GM21717 (cell line): ENCODE results near the gene RASGRF1.

ENCODE experiments used
- ATAC-seq: cut with Tn5 transposase; IDR thresholded peaks from one replicate; pipeline ENCODE4 v1.9.1; 2021; ENCODE audit warnings: mild to moderate bottlenecking, moderate library complexity; ENCODE audit not compliant: unreplicated experiment

The RASGRF1 gene

GRCh38 chr15:78974272-78974918 lies 116.2 kb downstream of the RASGRF1 start:
- ATAC-seq = no peak

GRCh38 chr15:78969687-78970349 lies 120.8 kb downstream of the RASGRF1 start:
- no peak for ATAC-seq

GRCh38 chr15:78968539-78969271 lies 121.9 kb downstream of the RASGRF1 start:
- ATAC-seq = no peak

DNA sequence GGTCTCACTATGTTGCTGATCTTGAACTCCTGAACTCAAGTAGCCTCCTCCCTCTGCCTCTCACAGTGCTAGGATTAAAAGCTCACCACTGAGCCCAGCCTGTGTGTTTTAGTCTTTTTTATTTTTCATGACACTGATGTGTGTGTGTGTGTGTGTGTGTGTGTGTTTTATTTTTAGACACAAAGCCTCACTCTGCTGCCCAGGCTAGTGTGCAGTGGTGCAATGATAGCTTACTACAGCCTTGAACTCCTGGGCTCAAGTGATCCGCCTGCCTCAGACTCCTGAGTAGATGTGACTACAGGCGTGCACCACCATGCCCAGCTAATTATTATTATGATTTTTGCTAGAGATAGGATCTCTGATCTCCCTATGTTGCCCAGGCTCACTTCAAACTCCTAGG lies 122.5 kb downstream of the RASGRF1 start:
- ATAC-seq = no peak

GRCh38 chr15:78960308-78960707 lies 130.3 kb downstream of the RASGRF1 start:
- ATAC-seq = no peak

GRCh38 chr15:78959360-78959759 lies 131.2 kb downstream of the RASGRF1 start:
- ATAC-seq = no peak

- ATAC-seq = no peak
Measured at GRCh38 chr15:78957416-78958093, 133.0 kb downstream of the RASGRF1 start.

DNA sequence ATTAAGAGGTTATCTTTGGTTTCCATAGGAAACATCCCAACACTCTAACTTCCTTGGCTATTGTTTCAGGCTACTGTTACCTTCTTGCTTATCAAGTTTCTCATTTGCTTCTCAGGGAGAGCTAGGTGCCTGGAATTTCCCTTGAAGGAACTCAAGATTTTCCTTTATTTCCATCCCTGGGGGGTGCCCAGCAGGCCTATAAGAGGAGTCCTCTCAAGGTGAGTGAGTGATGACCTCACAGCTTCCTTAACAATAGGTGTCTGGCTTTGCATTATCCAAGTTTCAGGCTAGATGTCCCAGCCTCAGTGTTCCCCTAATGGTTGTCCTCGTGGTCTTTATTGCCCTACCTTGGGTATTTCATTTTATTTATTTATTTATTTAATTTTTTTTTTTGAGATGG lies 133.6 kb downstream of the RASGRF1 start:
- ATAC-seq = no peak

GRCh38 chr15:78955355-78955754 lies 135.2 kb downstream of the RASGRF1 start:
- ATAC-seq = no peak

DNA sequence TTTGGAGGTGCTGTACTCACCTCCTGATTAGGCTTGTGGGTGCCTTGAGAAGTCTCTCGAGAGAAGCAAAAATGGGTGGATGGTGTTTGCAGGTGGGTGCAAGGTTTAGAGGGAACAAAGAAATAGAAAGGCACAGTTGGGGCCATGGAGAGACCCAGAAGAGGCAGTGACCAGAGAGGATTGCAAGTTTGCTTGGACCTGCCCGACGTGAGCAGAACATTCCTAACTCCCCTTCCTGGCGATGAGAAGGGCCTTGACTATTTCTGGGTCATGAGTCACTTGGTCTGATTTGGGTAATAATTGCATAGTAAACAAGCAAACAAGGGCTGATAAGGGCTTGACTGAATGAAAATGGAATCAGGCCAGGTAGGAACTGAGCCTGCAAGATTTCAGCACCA lies 138.7 kb downstream of the RASGRF1 start:
- ATAC-seq = no peak

GRCh38 chr15:78950902-78951840 lies 139.4 kb downstream of the RASGRF1 start:
- ATAC-seq = no peak

- no peak for ATAC-seq
Measured at GRCh38 chr15:78950343-78950742, 140.2 kb downstream of the RASGRF1 start.

GRCh38 chr15:78949461-78949860 lies 141.1 kb downstream of the RASGRF1 start:
- ATAC-seq = no peak

DNA sequence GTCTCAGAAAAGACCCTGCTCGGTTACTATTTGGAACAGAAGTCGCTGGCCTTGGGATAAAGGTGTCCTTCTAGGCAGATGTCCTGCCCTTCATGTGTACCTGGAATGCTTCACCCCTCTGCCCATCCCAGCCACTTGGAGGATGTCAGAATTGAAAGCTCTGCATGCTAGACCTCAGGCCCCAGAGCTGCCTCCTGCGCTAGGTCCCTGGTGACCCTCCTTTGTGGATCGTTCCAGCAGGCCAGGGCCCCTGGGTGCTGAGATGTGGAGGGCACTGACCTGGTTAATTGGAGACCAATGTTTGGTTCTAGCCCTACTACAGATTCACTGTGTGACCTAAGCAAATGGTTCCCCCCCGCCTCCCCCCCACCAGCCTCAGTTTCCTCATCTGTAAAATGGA lies 143.1 kb downstream of the RASGRF1 start:
- no peak for ATAC-seq

- ATAC-seq = no peak
Measured at GRCh38 chr15:78946493-78946892, 144.1 kb downstream of the RASGRF1 start.

GRCh38 chr15:78944669-78945407 lies 145.7 kb downstream of the RASGRF1 start, which contains the start of gene CTSH:
Gene CTSH, minus strand, starts transcription at chr15:78945046. Its CDS starts 65 bp downstream, at chr15:78944981.
- peak; percentile 66 for ATAC-seq

DNA sequence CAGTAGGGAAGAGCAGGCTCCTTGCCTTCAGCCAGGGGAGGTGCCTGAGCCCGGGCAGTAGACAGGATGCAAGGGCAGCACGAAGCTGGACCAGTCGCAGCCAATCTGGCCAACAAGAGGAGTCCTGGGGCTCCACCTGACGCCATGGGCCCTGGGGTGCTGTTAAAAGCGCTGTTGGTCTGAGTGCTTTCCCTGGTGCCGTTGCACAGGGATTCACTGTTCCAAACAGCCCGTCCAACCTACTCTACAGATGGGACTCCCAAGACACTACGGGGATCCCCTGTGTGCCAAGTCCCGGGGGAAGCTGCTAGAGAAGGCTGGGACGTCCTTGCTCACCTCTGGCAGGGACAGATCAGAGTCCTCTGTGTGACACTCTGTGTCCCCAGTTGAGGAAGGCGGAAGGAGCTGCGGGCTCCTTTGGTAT lies 146.4 kb downstream of the RASGRF1 start:
- peak; percentile 22 for ATAC-seq

GRCh38 chr15:78943692-78944091 lies 146.9 kb downstream of the RASGRF1 start:
- ATAC-seq = no peak

- no peak for ATAC-seq
Measured at GRCh38 chr15:78942741-78943140, 147.8 kb downstream of the RASGRF1 start.
